ENCODE results near the gene NDUFB7. TPM values are rescaled to one million over a fixed set of nuclear protein-coding genes. Genes with fewer than 3 reads are reported as not detected.
A peak's percentile ranks its signal among the peaks of the same experiment; 100 is the strongest.
"Not testable (repeated sequence)": the region's sequence is repeated elsewhere in the genome, so short reads cannot be mapped to it uniquely, and the experiment has no call there.

NDUFB7 gene
- total RNA-seq, 2 donors from 2014 or later: 157 to 177 TPM

DNA sequence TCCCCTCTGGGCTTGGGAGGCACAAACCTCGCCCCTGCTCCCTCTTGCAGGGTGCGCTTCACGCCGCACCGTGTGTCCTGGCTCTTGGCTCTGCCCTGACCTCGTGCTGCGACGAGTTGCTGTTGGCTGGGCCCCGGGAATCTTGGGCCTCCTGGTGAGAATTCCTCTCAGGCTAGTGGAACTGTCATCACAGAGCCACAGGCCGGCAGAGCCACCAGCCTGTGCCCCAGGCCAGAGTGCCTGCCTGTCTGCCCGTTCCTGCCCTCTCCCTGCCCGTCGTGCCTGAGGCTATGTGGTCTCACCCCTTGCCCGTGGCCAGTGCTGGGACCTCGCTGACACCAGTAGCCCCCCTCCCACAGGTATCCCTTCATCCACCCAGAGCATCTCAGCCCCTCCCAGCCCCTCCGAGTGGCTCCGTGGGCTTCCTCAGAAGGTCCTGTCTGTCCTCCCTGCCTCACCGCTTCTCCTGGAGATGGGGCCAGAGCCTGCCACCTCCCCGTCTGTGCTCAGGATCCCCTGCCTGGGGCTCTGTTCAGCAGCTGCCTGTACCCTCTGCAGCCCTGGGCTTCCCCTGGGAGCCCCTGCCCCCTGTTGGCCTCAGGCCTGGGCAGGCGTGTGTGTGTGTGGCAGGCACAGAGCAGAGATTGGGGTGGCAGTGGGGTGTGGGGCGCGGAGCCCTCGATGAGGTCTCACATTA is 13.3 kb downstream of the NDUFB7 start:
- intact Hi-C loops (cut with DNase I): loop anchor here in 1 of 2 donors (10.0 kb wide), 1 partner anchor 1566 kb away; no protein-coding TSS in a partner anchor
- no peak for DNase-seq (ENCODE audit: low spot score)

GRCh38 chr19:14556662-14557188 is 15.1 kb downstream of the NDUFB7 start:
- intact Hi-C loops (cut with DNase I): loop anchor here in 1 of 2 donors (10.0 kb wide), 1 partner anchor 1568 kb away; no protein-coding TSS in a partner anchor
- DNase-seq (ENCODE audit: low spot score): peak; percentile 93

DNA sequence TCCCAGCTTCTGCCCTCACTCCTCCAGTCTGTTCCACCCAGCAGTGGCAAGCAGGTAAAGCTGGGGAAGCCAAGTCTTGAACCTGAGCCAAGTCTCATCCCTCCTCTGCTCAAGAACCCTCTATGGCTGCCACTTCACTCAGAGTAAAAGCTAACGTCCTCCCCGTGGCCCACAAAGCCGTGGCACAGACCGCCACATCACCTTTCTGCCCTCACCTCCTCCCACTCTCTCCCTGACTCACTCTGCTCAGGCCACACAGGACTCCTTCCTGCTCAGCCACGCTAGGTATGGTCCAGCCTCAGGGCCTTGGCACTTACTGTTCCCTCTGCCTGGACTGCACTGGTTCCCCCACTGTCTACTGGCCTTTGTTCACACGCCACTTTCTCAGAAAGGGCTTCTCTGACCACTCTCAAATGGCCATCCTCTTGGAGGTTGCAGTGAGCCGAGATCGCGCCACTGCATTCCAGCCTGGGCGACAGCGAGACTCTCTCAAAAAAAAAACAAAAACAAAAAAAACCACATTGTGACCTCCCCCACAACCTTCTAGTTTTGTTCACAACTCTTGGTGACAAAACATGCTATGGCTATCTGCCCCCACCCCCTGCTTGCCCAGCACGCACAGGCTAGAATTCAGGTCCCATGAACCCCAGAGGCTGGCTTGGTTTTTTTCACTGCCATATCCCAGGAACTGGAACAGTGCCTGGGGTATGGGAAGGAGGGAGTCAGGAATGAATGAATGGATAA is 15.8 kb downstream of the NDUFB7 start:
- intact Hi-C loops (cut with DNase I): loop anchor here in 1 of 2 donors (10.0 kb wide), 1 partner anchor 1569 kb away; no protein-coding TSS in a partner anchor
- DNase-seq (ENCODE audit: low spot score): no peak

DNA sequence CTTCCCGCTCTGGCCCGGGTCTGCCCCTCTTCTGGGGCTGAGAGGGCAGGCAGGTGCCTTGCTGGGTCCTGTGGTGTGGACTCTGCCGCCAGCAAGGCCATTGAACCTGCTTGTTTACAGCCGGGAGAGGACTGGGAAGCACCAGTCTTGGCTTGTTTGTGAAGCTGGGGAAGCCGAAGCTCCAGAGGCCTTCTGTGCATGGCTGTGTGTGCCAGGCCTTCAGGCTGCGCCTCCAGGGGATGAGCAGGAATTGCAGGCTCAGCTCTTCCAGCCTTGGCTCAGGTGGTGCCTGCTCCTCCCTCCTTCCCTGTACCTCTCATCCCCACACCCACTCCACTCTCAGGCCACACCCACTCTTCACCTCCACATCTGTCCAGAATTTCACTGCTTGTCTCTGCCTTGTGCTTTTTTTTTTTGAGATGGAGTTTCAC is 17.5 kb downstream of the NDUFB7 start:
- intact Hi-C loops (cut with DNase I): loop anchor here in 1 of 2 donors (10.0 kb wide), 1 partner anchor 1570 kb away; no protein-coding TSS in a partner anchor
- no peak for DNase-seq (ENCODE audit: low spot score)

GRCh38 chr19:14553939-14554243 is 18.0 kb downstream of the NDUFB7 start:
- no peak for DNase-seq (ENCODE audit: low spot score)
- intact Hi-C loops (cut with DNase I): loop anchor here in 1 of 2 donors (10.0 kb wide), 1 partner anchor 1571 kb away; no protein-coding TSS in a partner anchor

GRCh38 chr19:14553042-14553938 is 18.6 kb downstream of the NDUFB7 start:
- intact Hi-C loops (cut with DNase I): loop anchor here in 1 of 2 donors (10.0 kb wide), 1 partner anchor 1572 kb away; no protein-coding TSS in a partner anchor
- DNase-seq (ENCODE audit: low spot score): no peak

DNA sequence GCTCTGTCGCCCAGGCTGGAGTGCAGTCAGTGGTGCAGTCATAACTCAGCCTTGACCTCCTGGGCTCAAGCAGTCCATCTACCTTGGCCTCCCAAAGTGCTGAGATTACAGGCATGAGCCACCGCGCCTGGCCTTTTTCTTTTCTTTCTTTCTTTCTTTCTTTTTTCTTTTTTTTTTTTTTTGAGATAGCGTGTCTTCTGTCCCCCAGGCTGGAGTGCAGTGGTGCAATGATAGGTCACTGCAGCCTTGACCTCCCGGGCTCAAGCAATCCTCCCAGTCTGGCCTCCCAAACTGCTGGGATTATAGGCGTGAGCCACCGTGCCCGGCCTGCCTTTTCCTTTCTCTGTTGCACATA is 19.9 kb downstream of the NDUFB7 start:
- not testable (repeated sequence) for DNase-seq (ENCODE audit: low spot score)
- intact Hi-C loops (cut with DNase I): loop anchor here in 1 of 2 donors (10.0 kb wide), 1 partner anchor 1573 kb away; no protein-coding TSS in a partner anchor

DNA sequence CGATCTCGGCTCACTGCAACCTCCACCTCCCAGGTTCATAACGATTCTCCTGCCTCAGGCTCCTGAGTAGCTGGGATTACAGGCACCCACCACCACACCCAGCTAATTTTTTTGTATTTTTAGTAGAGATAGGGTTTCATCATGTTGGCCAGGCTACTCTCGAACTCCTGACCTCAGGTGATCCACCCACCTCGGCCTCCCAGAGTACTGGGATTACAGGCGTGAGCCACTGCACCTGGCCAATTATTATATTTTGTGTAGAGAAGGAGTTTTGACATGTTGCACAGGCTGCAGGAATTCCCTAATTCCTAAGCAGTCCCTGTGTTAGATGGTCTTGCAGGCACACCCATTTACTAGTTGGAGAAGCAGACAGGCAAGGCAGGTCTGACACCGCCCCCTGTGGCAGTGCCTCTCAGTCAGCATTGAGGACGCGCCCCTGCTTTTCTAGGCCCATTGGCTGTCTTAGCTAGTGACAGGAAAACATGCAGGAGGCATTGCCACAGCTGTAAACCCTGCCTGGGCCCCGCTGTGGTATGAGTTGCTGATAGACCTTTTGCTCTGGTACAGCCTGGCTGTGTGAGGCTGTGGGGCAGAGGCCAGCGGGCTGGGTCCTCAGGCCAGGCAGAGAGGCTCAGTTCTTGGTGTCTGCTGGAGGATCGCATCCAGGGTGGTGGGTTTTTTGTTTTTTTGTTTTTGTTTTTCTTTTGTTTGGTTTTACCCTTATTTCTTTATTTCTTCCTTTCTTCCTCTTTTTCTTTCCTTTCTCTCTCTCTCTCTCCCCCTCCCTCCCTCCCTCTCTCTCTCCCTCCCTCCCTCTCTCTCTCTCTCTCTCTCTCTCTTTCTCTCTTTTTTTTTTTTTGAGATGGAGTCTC is 20.5 kb downstream of the NDUFB7 start:
- DNase-seq (ENCODE audit: low spot score): not testable (repeated sequence)
- intact Hi-C loops (cut with DNase I): loop anchor here in 1 of 2 donors (10.0 kb wide), 1 partner anchor 1573 kb away; no protein-coding TSS in a partner anchor

GRCh38 chr19:14550201-14550754 is 21.6 kb downstream of the NDUFB7 start:
- intact Hi-C loops (cut with DNase I): loop anchor here in 1 of 2 donors (10.0 kb wide), 1 partner anchor 1575 kb away; no protein-coding TSS in a partner anchor
- DNase-seq (ENCODE audit: low spot score): no peak

GRCh38 chr19:14545716-14546082 is 26.2 kb downstream of the NDUFB7 start:
- no peak for DNase-seq (ENCODE audit: low spot score)
- intact Hi-C loops (cut with DNase I): no loop called here

- intact Hi-C loops (cut with DNase I): no loop called here
- DNase-seq (ENCODE audit: low spot score): no peak
These were observed 26.7 kb downstream of the NDUFB7 start for GRCh38 chr19:14544977-14545715.

DNA sequence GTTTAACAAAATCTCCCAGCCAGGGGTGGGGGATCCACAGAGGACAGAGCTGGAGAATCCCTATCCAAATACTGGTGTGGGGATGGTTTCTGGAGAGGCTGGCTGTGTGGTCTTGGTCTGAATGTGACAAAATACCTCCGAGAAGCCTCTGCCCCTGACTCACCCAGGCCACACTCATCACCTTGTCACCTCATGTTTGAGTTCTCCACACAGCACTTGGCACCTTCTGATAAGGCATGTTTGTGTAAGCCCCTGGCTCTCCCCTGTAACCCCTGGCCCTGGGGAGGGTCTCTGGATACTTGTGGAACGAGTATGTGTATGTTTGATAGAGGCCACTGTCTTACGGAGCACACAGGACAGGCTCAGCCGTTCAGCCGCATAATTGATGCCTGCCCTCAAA is 27.8 kb downstream of the NDUFB7 start:
- intact Hi-C loops (cut with DNase I): no loop called here
- no peak for DNase-seq (ENCODE audit: low spot score)

DNA sequence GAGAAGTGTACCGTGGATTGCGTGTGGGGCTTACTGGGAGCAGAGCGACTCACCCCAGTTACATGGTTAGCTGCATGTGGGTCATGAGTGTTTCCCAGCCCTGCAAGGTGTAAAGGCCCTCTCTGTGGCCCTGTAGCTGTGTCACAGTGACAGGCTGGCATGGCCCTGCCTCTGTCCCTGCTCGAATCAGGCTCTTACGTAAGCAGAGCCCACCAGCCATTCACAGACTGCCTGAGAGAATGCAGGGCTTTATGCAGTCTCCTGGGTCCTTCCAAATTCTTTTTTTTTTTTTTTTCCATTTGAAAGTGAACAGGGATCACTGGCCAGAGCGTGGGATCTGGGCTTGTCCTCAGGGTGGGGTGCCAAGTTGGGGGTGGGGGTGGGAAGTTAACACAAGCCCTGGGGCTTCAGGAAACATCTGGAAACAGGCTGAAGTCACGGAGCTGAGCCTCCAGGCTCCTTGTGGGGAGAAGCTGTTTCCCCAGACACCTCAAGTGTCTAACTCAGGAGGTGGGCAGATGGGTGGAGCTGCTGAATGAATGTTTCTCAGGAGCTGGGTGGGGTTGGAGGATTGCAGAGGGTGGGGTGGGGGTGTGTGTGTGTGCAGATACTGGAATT is 29.0 kb downstream of the NDUFB7 start:
- DNase-seq (ENCODE audit: low spot score): no peak
- intact Hi-C loops (cut with DNase I): no loop called here

GRCh38 chr19:14541979-14542378 is 29.9 kb downstream of the NDUFB7 start:
- DNase-seq (ENCODE audit: low spot score); intact Hi-C loops (cut with DNase I): not testable (repeated sequence)

GRCh38 chr19:14540741-14541525 is 30.9 kb downstream of the NDUFB7 start:
- intact Hi-C loops (cut with DNase I): no loop called here
- DNase-seq (ENCODE audit: low spot score): no peak
